Trophoblast cell (in vitro differentiated cells and primary cell): Measurements from ENCODE around the gene PTGIS.

Experiments
- DNase-seq, 2 donors: peaks; one replicate each; pipeline ENCODE4 v3.0.0-alpha.2; 2016
- H2AFZ ChIP-seq: 2 replicates; pipeline ENCODE4 v1.6.1; 2013; ENCODE audit warnings: low read length, moderate library complexity, mild to moderate bottlenecking; ENCODE audit not compliant: insufficient read depth, poor library complexity
- H2AK5ac ChIP-seq: 2 replicates; pipeline ENCODE4 v1.6.1; 2013; ENCODE audit warnings: mild to moderate bottlenecking, low read length
- H2BK120ac ChIP-seq: 2 replicates; pipeline ENCODE4 v1.6.1; 2013; ENCODE audit warnings: low read length, mild to moderate bottlenecking, moderate library complexity; ENCODE audit not compliant: insufficient read depth, poor library complexity
- H2BK12ac ChIP-seq: 2 replicates; pipeline ENCODE4 v1.6.1; 2013; ENCODE audit warnings: mild to moderate bottlenecking, low read length, moderate library complexity
- H2BK5ac ChIP-seq: 2 replicates; pipeline ENCODE4 v1.6.1; 2013; ENCODE audit warnings: low read length, low read depth, moderate library complexity, mild to moderate bottlenecking; ENCODE audit not compliant: poor library complexity
- H3K14ac ChIP-seq: 2 replicates; pipeline ENCODE4 v1.6.1; 2013; ENCODE audit warnings: mild to moderate bottlenecking, low read length
- H3K18ac ChIP-seq: 2 replicates; pipeline ENCODE4 v1.6.1; 2013; ENCODE audit warnings: mild to moderate bottlenecking, low read length
- H3K23ac ChIP-seq: 2 replicates; pipeline ENCODE4 v1.6.1; 2013; ENCODE audit warnings: low read length
- H3K27ac ChIP-seq: 2 replicates; pipeline ENCODE4 v1.5.1; 2013; ENCODE audit warnings: low read depth, mild to moderate bottlenecking, inconsistent platforms, low read length, moderate library complexity
- H3K27me3 ChIP-seq: 2 replicates; pipeline ENCODE4 v1.6.1; 2013; ENCODE audit warnings: inconsistent platforms, mild to moderate bottlenecking, low read length, moderate library complexity; ENCODE audit not compliant: insufficient read depth
- H3K36me3 ChIP-seq, 2 experiments: 1 replicate in 1 of 2; 2 replicates in 1 of 2; pipeline ENCODE4 v1.6.1; 2013; ENCODE audit warnings: low read length in 2 of 2, mild to moderate bottlenecking in 2 of 2, moderate library complexity in 1 of 2; ENCODE audit not compliant: insufficient read depth in 2 of 2, control insufficient read depth in 1 of 2
- H3K4ac ChIP-seq: 2 replicates; pipeline ENCODE4 v1.6.1; 2013; ENCODE audit warnings: low read depth, mild to moderate bottlenecking, low read length, moderate library complexity
- H3K4me1 ChIP-seq, 2 experiments: 1 replicate in 1 of 2; 2 replicates in 1 of 2; pipeline ENCODE4 v1.6.1; 2013; ENCODE audit warnings: low read length in 2 of 2, mild to moderate bottlenecking in 2 of 2, moderate library complexity in 1 of 2; ENCODE audit not compliant: insufficient read depth in 2 of 2, control insufficient read depth in 1 of 2
- H3K4me2 ChIP-seq: 2 replicates; pipeline ENCODE4 v1.6.1; 2013; ENCODE audit warnings: inconsistent platforms, mild to moderate bottlenecking, low read length, moderate library complexity
- H3K4me3 ChIP-seq: 2 replicates; pipeline ENCODE4 v1.5.1; 2013; ENCODE audit warnings: mild to moderate bottlenecking, low read depth, low read length, inconsistent platforms
- H3K79me1 ChIP-seq: one replicate; pipeline ENCODE4 v1.6.1; 2013; ENCODE audit warnings: low read length
- H3K79me2 ChIP-seq: 2 replicates; pipeline ENCODE4 v1.6.1; 2013; ENCODE audit warnings: low read length, mild to moderate bottlenecking; ENCODE audit not compliant: control insufficient read depth, insufficient read depth, poor library complexity
- H3K9ac ChIP-seq: 2 replicates; pipeline ENCODE4 v1.6.1; 2013; ENCODE audit warnings: mild to moderate bottlenecking, low read length
- H3K9me3 ChIP-seq: 2 replicates; pipeline ENCODE4 v1.6.1; 2013; ENCODE audit warnings: low read depth, mild to moderate bottlenecking, control low read depth, inconsistent platforms, low read length; ENCODE audit not compliant: insufficient read depth
- H4K12ac ChIP-seq: 2 replicates; pipeline ENCODE4 v1.6.1; 2013; ENCODE audit warnings: low read depth, mild to moderate bottlenecking, low read length, moderate library complexity
- H4K8ac ChIP-seq: 2 replicates; pipeline ENCODE4 v1.6.1; 2013; ENCODE audit warnings: low read depth, mild to moderate bottlenecking, low read length, moderate library complexity
- H4K91ac ChIP-seq: one replicate; pipeline ENCODE4 v1.6.1; 2013; ENCODE audit warnings: low read depth, mild to moderate bottlenecking, low read length, moderate library complexity
- WGBS: extraction: QIAGEN DNeasy Blood & Tissue Kit; methylation state at CpG from one replicate; pipeline ENCODE4 v1.1.7; 2013; ENCODE audit warnings: missing lambda C conversion rate; ENCODE audit not compliant: insufficient read length, insufficient coverage; ENCODE audit errors: extremely low coverage; 5-methylcytosine and 5-hydroxymethylcytosine counted together

PTGIS gene

GRCh38 chr20:49602345-49603208 lies 34.6 kb upstream of the PTGIS start:
- Histone ChIP-seq H2BK120ac (no peak overlapping the region), H3K4me2 (no peak overlapping the region), H3K27ac (no peak overlapping the region), H3K36me3 (no peaks in the 10 kb centered on the region), H3K4me3 (no peak overlapping the region), H3K9me3 (no peaks in the 10 kb centered on the region), H2BK5ac (no peak overlapping the region), H3K79me1 (no peaks in the 10 kb centered on the region), H3K18ac (no peak overlapping the region), H4K91ac (no peak overlapping the region), H3K14ac (no peak overlapping the region), H3K4me1 (no peaks in the 10 kb centered on the region), H3K27me3 (no peaks in the 10 kb centered on the region), H2AK5ac (no peak overlapping the region), H3K23ac (no peak overlapping the region), H4K12ac (no peak overlapping the region), H2BK12ac (no peak overlapping the region), H3K79me2 (no peaks in the 10 kb centered on the region), H2AFZ (no peak overlapping the region), H4K8ac (no peak overlapping the region), H3K9ac (no peak overlapping the region), H3K4ac (no peak overlapping the region)
- DNase-seq, result no peak
- no CpG with 5 or more reads among the region's 9 CpGs for WGBS

DNA sequence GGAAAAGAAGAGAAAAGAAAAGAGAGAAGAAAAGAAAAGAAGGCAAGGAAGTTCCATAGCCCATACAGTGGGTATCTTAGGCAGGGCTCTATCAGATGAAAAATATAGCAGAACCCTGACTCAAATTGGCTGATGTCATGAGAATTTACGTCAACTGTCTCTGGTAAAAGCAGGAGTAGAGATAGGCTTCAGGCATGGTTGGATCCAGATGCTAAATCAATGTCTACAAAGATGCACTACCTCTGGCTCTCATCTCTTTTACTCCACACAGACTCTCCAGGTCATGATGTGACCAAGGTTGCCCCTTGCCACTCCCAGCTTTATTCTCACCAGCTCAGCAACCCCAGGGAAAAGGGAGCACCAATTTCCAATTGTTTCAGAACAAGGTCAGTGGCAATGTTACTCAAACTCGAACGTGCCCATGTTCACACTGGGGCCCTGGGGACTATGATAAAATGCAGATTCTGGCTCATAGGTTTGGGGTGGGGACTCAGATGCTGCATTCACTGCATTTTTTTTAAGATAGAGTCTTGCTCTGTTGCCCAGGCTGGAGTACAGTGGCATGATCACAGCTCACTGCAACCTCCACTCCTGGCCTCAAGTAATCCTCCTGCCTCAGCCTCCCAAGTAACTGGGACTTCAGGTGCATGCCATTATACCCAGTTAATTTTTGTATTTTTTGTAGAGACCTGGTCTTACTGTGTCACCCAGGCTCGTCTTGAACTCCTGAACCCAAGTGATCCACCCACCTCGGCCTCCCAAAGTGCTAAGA lies 33.4 kb upstream of the PTGIS start:
- Histone ChIP-seq H3K4me1 (no peaks in the 10 kb centered on the region), H3K4ac (no peak overlapping the region), H3K9ac (no peak overlapping the region), H3K4me3 (no peak overlapping the region), H3K18ac (no peak overlapping the region), H3K9me3 (no peaks in the 10 kb centered on the region), H4K8ac (no peak overlapping the region), H3K23ac (no peak overlapping the region), H3K27me3 (no peaks in the 10 kb centered on the region), H3K79me2 (no peaks in the 10 kb centered on the region), H2BK120ac (no peak overlapping the region), H3K14ac (no peak overlapping the region), H3K79me1 (no peaks in the 10 kb centered on the region), H4K12ac (no peak overlapping the region), H3K4me2 (no peak overlapping the region), H2AFZ (no peak overlapping the region), H3K27ac (no peak overlapping the region), H4K91ac (no peak overlapping the region), H2BK12ac (no peak overlapping the region), H2AK5ac (no peak overlapping the region), H2BK5ac (no peak overlapping the region), H3K36me3 (no peaks in the 10 kb centered on the region)
- no CpG with 5 or more reads among the region's 5 CpGs for WGBS
- DNase-seq, result no peak

GRCh38 chr20:49599746-49600113 lies 31.8 kb upstream of the PTGIS start:
- H3K23ac ChIP-seq, result no peak overlapping the region
- H3K27me3 ChIP-seq, result no peaks in the 10 kb centered on the region
- no peak overlapping the region for H2AK5ac ChIP-seq
- H2BK5ac ChIP-seq, result no peak overlapping the region
- no peak overlapping the region for H3K27ac ChIP-seq
- H3K4me1 ChIP-seq, result no peaks in the 10 kb centered on the region
- H3K4me2 ChIP-seq, result no peak overlapping the region
- H4K8ac ChIP-seq, result no peak overlapping the region
- no peak overlapping the region for H3K9ac ChIP-seq
- no peak overlapping the region for H3K4me3 ChIP-seq
- H3K79me1 ChIP-seq, result no peaks in the 10 kb centered on the region
- no peak overlapping the region for H4K12ac ChIP-seq
- H2BK120ac ChIP-seq, result no peak overlapping the region
- WGBS, result no CpG with 5 or more reads among the region's 4 CpGs
- no peaks in the 10 kb centered on the region for H3K36me3 ChIP-seq
- H3K18ac ChIP-seq, result no peak overlapping the region
- no peak overlapping the region for H2BK12ac ChIP-seq
- no peak for DNase-seq
- no peak overlapping the region for H3K4ac ChIP-seq
- no peak overlapping the region for H4K91ac ChIP-seq
- H2AFZ ChIP-seq, result no peak overlapping the region
- no peaks in the 10 kb centered on the region for H3K9me3 ChIP-seq
- no peaks in the 10 kb centered on the region for H3K79me2 ChIP-seq
- no peak overlapping the region for H3K14ac ChIP-seq

GRCh38 chr20:49597825-49598395 lies 30.0 kb upstream of the PTGIS start:
- H2BK120ac ChIP-seq, result no peak overlapping the region

More at GRCh38 chr20:49597825-49598395, 30.0 kb upstream of the PTGIS start:
- Histone ChIP-seq H3K9me3 (no peaks in the 10 kb centered on the region), H2AFZ (no peak overlapping the region), H4K12ac (no peak overlapping the region), H4K8ac (no peak overlapping the region), H3K23ac (no peak overlapping the region), H3K79me2 (no peaks in the 10 kb centered on the region), H3K4me1 (peaks cover 11 to 14% of the 10 kb centered on the region in 2 experiments), H2AK5ac (no peak overlapping the region), H2BK12ac (no peak overlapping the region), H3K27ac (no peak overlapping the region), H4K91ac (no peak overlapping the region), H3K9ac (no peak overlapping the region), H3K79me1 (peaks cover 10% of the 10 kb centered on the region), H3K4me3 (no peak overlapping the region), H3K4ac (no peak overlapping the region), H3K18ac (no peak overlapping the region), H3K14ac (no peak overlapping the region), H3K27me3 (no peaks in the 10 kb centered on the region), H2BK5ac (no peak overlapping the region), H3K36me3 (no peaks in the 10 kb centered on the region), H3K4me2 (no peak overlapping the region)
- DNase-seq, result peak; percentile 54 to 66
- WGBS, result no CpG with 5 or more reads among the region's 4 CpGs
